Neutrophil (primary cell): ENCODE data around the gene PAK1.
A peak's percentile ranks its signal among the peaks of the same experiment; 100 is the strongest.

Source experiments
- H3K27ac ChIP-seq: fragments of 200-600 bp; sonication (generic); 2 replicates; pipeline ENCODE4 v1.5.1; 2016; ENCODE audit warnings: mild to moderate bottlenecking, moderate library complexity
- H3K27me3 ChIP-seq: fragments of 200-600 bp; sonication (generic); 2 replicates; pipeline ENCODE4 v1.6.0; 2016; ENCODE audit warnings: mild to moderate bottlenecking
- H3K36me3 ChIP-seq: fragments of 200-600 bp; sonication (generic); 2 replicates; pipeline ENCODE4 v1.5.1; 2017
- H3K4me1 ChIP-seq, 2 experiments: fragments of 200-600 bp in 1 of 2; sonication (generic) in 1 of 2; 1 replicate in 1 of 2; 2 replicates in 1 of 2; pipeline versions ENCODE4 v1.5.1 to v1.6.1; 2013 to 2016; ENCODE audit warnings: low read depth in 1 of 2, low read length in 1 of 2, mild to moderate bottlenecking in 1 of 2, moderate library complexity in 1 of 2; ENCODE audit not compliant: control insufficient read depth in 1 of 2, insufficient read depth in 1 of 2
- H3K4me3 ChIP-seq, 2 experiments: fragments of 200-600 bp in 1 of 2; sonication (generic) in 1 of 2; 1 replicate in 1 of 2; 2 replicates in 1 of 2; pipeline ENCODE4 v1.5.1; 2013 to 2016; ENCODE audit warnings: low read depth in 1 of 2, low read length in 1 of 2, mild to moderate bottlenecking in 1 of 2, moderate library complexity in 1 of 2
- H3K9me3 ChIP-seq: fragments of 200-600 bp; sonication (generic); 2 replicates; pipeline ENCODE4 v1.5.1; 2016
- TF ChIP-seq, protein P1 (sequence below): fragments of 200-600 bp; sonication (generic); IDR thresholded peaks from 2 replicates; pipeline ENCODE4 v1.5.1; 2016; ENCODE audit warnings: antibody characterized with exemption

Gene PAK1

DNA sequence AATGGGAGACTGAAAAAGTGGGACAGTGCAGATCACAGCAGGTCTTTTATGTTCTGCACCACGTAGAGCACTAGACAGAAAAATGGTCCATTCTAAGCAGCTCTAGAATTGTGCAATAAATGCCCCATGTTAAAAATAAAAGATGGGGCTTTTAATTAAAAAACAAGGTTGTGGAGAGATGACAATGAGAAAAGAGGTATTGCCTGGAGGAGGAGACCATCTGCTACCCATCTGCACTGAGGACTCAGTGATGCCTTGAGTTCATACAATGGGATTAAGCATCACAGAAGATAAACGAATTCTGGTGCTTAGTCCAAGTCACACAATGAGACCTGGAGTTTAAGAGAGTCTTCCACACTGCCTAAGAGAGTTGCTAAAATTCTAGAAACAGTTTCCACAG, 73.6 kb downstream of the PAK1 start:
- H3K4me3 ChIP-seq = no peak overlapping the region
- no peaks in the 10 kb centered on the region for H3K36me3 ChIP-seq
- peak overlapping the region; percentile 95 for H3K27ac ChIP-seq
- peaks cover 74 to 97% of the 10 kb centered on the region in 2 experiments for H3K4me1 ChIP-seq
- H3K9me3 ChIP-seq = no peaks in the 10 kb centered on the region
- TF ChIP-seq, protein P1, sequence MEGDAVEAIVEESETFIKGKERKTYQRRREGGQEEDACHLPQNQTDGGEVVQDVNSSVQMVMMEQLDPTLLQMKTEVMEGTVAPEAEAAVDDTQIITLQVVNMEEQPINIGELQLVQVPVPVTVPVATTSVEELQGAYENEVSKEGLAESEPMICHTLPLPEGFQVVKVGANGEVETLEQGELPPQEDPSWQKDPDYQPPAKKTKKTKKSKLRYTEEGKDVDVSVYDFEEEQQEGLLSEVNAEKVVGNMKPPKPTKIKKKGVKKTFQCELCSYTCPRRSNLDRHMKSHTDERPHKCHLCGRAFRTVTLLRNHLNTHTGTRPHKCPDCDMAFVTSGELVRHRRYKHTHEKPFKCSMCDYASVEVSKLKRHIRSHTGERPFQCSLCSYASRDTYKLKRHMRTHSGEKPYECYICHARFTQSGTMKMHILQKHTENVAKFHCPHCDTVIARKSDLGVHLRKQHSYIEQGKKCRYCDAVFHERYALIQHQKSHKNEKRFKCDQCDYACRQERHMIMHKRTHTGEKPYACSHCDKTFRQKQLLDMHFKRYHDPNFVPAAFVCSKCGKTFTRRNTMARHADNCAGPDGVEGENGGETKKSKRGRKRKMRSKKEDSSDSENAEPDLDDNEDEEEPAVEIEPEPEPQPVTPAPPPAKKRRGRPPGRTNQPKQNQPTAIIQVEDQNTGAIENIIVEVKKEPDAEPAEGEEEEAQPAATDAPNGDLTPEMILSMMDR = no peak
- no peaks in the 10 kb centered on the region for H3K27me3 ChIP-seq

DNA sequence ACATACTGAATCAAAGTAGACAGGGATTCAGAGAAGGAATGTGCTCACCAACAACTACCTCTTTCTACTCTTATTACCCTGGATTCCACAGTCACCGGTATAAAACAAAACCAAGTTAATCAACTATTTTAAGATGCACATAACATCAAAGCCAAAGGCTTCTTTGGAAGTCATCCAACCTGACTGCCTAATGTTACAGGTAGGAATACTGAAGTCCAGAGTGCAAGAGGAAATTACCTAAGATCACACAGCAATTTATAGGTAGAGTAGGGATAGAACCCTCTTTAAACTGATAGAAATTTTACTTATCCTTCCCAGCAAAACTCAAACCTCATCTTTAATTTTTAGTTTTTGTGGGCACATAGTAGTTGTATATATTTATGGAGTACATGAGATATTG, 76.3 kb downstream of the PAK1 start:
- TF ChIP-seq, protein P1 = no peak
- Histone ChIP-seq H3K4me3 (no peak overlapping the region), H3K9me3 (no peaks in the 10 kb centered on the region), H3K27me3 (no peaks in the 10 kb centered on the region), H3K36me3 (peaks cover 1% of the 10 kb centered on the region), H3K4me1 (peaks cover 54 to 80% of the 10 kb centered on the region in 2 experiments), H3K27ac (peak overlapping the region; percentile 67)

GRCh38 chr11:77396911-77397310, 77.0 kb downstream of the PAK1 start:
- TF ChIP-seq, protein P1 = no peak
- H3K9me3 ChIP-seq = no peaks in the 10 kb centered on the region
- H3K27me3 ChIP-seq = no peaks in the 10 kb centered on the region
- H3K27ac ChIP-seq = peak overlapping the region; percentile 67
- peaks cover 47 to 73% of the 10 kb centered on the region in 2 experiments for H3K4me1 ChIP-seq
- H3K36me3 ChIP-seq = peaks cover 8% of the 10 kb centered on the region
- no peak overlapping the region for H3K4me3 ChIP-seq

- Histone ChIP-seq H3K27ac (peak overlapping the region; percentile 67), H3K4me3 (no peak overlapping the region), H3K4me1 (peaks cover 41 to 67% of the 10 kb centered on the region in 2 experiments), H3K9me3 (no peaks in the 10 kb centered on the region), H3K27me3 (no peaks in the 10 kb centered on the region), H3K36me3 (peaks cover 14% of the 10 kb centered on the region)
- TF ChIP-seq, protein P1 = no peak
These were observed 77.6 kb downstream of the PAK1 start for GRCh38 chr11:77396305-77396704.

GRCh38 chr11:77395460-77396173, 78.3 kb downstream of the PAK1 start:
- Histone ChIP-seq H3K4me1 (peaks cover 34 to 60% of the 10 kb centered on the region in 2 experiments), H3K9me3 (no peaks in the 10 kb centered on the region), H3K27me3 (no peaks in the 10 kb centered on the region), H3K36me3 (peaks cover 21% of the 10 kb centered on the region), H3K4me3 (no peak overlapping the region), H3K27ac (peak overlapping the region; percentile 67)
- TF ChIP-seq, protein P1 = no peak
